GM18517 (cell line): ENCODE data around the gene MRTFB.

Experiments
- ATAC-seq: cut with Tn5 transposase; IDR thresholded peaks from one replicate; pipeline ENCODE4 v1.9.1; 2021; ENCODE audit warnings: mild to moderate bottlenecking, moderate library complexity; ENCODE audit not compliant: unreplicated experiment

Gene MRTFB

DNA sequence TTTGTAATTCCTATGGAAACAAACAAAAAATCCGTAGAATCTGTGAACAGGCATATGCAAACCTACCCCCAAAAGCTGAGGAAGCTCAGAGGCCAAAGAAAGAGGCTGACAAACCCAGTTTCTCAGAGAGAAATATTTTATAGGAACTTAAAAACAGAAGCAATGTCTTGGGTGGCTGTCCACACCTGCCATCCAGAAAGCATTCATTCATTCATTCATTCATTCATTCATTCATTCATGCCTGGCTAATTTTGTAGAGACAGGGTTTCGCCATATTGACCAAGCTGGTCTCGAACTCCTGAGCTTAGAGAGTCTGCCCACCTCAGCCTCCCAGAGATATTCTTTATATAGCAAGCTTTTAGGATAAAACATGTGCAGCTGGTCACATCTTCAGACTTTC, 154.3 kb downstream of the MRTFB start:
- no peak for ATAC-seq

DNA sequence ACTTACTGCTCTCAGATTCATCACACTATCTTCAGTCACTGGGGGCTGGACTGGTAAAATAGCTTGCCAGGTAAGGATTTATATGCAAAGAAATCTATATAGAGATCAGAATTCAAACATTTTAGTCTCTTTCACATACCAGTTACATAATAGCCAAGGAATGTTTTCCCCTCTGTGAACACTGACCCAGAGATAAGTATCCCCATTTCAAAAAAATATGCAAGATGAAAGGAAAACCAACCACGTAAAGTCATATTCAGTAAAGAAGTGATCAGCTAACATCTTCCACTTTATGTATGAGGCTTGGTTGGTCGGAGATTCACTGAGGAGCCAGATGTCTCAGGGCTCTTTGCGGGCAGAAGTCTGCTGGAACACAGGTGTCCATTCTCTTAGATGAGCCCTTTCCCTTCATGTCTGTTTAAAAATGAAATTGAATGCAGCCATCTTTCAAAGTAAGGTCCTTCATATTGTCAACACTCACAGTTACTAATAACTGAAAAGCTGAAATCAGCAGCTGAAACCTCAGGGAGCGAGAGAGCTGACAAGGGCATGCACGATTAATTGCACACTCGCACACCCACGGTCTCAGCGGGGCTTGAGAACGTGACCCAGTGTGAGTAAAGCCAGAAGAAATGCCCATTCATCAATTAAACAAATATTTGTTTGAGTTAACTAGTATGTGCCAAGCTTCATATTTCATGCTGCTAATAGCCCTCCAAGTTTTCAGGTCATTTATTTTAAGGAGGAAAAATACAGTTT, 161.2 kb downstream of the MRTFB start:
- ATAC-seq: no peak

- ATAC-seq: no peak
Measured at GRCh38 chr16:14236401-14236800, 165.3 kb downstream of the MRTFB start.

GRCh38 chr16:14238756-14239155, 167.6 kb downstream of the MRTFB start:
- ATAC-seq: no peak

GRCh38 chr16:14239791-14240190, 168.7 kb downstream of the MRTFB start:
- no peak for ATAC-seq

DNA sequence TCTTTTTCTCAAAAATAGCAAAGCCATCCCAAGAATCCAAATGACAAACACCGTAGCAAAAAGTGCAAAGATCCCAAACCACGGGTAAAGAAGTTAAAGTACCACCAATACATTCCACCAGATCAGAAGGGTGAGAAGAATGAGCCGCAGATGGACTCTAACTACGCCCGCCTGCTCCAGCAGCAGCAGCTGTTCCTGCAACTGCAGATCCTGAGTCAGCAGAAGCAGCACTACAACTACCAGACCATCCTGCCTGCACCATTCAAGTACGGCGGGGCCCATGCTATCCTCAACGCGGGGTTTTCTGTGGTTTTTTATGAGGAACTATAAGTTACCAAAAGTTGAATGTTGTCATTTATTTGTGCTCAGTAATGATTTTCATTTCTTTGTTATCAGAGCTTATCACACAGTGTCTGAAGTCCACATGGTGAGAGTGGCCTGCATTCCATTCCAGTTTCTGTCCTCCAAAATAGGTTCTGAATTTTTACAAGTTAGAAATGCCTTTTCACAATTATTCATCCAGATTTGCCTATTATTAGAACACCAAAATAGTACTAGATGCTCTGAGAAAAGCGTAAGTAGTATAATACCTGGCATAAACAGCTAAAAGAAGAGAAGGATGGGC, 169.2 kb downstream of the MRTFB start:
- ATAC-seq: no peak

DNA sequence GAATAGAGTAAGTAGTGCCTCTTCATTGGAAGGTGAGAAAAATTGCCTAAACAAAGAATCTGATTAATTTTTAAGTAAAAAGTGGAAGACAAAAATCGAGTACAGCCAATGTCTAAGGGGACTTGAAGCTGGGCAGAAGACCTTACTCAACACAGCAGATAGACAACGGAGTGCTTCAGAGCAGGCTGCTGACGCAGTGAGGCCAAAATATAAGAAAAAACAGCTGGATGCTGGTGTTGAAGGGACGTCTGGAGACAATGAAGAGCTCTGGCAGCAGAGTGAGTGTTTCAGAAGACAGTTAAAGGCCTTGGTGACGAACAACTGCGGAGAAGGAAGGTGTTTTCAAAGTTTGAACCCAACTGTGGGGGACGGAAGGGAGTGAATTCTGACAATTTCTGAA, 169.8 kb downstream of the MRTFB start:
- ATAC-seq: no peak

DNA sequence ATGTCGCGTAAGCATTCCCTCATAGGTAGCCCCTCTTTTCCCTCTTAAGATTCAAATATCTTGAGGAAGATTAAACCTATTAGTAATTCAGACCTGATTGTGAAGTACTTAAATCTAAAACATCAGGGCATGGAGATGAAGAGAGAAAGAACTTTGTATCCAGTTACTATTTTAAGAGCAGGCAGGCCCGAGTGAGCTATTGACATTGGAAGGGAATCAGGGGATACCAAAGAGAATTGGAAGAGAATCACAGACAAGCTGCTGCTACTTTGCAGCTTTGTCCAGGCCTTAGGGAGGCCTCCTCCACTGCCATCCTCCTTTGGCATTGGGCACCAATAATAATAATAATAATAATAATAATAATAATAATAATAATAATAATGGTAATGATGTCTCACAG, 170.5 kb downstream of the MRTFB start:
- ATAC-seq: no peak

GRCh38 chr16:14242769-14243168, 171.7 kb downstream of the MRTFB start:
- no peak for ATAC-seq

GRCh38 chr16:14244196-14245010, 173.3 kb downstream of the MRTFB start:
- ATAC-seq: no peak

DNA sequence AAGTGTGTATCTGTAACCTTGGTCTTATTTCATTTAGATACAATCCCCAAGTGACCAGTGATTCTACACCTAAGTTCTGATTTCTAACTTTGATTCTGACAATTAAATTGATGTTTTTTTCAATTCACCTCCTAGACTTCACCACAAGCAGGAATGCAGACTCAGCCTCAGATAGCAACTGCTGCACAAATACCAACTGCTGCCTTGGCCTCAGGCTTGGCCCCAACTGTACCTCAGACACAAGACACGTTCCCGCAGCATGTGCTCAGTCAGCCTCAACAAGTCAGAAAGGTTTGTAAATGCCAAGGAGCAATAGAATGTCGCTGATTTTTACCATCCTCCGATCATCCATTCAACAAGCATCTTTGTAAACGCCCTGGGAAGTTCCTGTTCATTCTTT, 177.7 kb downstream of the MRTFB start:
- ATAC-seq: no peak

- ATAC-seq: no peak
Measured at GRCh38 chr16:14249291-14250032, 178.3 kb downstream of the MRTFB start.

- ATAC-seq: no peak
Measured at GRCh38 chr16:14251419-14251818, 180.3 kb downstream of the MRTFB start.

DNA sequence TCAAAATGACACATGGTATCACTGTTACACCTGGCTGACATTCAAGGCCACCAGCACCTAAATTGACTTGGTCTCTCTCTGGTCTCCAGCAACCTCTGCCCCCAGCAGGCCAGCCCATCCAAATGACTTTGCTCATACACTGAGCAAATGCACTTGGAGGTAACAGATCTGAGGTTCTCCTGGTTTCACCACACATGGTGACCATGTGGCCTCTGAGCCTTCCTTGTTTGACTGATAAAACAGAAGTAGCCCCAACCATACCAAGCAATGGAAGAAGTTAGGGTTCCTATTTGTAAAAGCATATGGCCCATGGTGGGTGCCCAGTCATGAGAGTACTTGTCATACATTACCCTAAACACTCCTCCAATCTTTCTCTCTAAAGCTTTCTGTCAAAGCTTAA, 181.7 kb downstream of the MRTFB start:
- ATAC-seq: no peak

GRCh38 chr16:14263011-14263410, 191.9 kb downstream of the MRTFB start:
- no peak for ATAC-seq

DNA sequence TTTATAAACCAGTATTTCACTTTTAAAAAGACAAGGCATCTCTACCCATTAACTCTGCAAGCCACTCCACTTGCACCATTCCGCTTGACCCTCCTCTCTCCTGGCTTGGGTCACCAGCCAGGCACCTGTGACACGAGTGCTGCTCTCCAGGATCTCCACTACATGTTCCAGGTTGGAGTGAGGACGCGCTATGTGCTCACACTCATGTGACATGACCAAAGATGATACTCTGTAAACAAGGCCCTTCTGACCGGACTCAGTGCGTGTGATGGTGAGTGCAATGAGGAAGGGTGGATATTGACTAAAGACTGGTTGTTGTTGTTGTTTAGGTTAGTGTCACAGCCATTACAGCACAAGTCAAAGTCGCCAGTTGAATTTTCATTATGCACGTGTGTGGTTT, 192.7 kb downstream of the MRTFB start:
- no peak for ATAC-seq

GRCh38 chr16:14264327-14264943, 193.3 kb downstream of the MRTFB start:
- ATAC-seq: no peak

- no peak for ATAC-seq
Measured at GRCh38 chr16:14268073-14268472, 197.0 kb downstream of the MRTFB start.

GRCh38 chr16:14275934-14276333, 204.8 kb downstream of the MRTFB start:
- no peak for ATAC-seq

DNA sequence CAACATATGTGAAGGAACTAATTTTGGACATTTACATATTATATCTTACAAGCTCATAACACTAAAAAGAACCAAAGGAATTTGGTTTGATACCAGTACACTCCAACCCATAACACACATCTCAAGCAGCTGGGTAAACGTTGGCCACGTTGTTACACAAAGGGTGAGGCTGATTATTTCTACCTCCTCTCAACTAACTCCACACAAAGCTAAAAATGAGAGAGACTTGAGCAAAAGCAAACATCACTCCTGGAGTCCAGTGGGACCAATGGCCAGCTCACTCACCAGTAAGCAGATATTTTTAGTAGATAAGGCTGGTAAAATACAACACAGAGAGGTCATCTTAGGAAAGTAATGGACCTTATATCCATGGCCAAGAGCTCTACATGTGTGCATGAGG, 207.6 kb downstream of the MRTFB start:
- ATAC-seq: no peak

DNA sequence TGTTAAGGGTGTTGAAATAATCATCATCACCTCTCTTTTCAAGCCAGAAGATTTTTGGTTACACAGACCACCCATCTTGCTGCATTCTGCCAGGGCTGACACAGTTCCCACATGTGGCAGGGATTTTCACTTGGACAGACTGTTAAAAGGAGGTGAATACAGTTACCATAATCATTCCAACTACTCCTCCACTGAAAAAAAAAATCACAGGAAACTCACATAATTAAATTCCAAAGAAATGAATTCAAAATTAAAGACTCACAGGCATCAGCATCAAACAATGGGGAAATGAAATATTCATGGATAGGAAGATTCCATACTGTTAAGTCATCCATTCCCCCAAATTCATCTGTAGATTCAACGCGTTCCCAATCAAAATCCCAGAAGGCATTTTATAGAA, 209.4 kb downstream of the MRTFB start:
- ATAC-seq: no peak
